NCI-H748 (cell line): ENCODE results near the gene RFK.

ENCODE experiments used
- DNase-seq: peaks from one replicate; lab custom pipeline; 2025; ENCODE audit not compliant: unreplicated experiment; lab: John Stamatoyannopoulos, UW

The RFK gene

DNA sequence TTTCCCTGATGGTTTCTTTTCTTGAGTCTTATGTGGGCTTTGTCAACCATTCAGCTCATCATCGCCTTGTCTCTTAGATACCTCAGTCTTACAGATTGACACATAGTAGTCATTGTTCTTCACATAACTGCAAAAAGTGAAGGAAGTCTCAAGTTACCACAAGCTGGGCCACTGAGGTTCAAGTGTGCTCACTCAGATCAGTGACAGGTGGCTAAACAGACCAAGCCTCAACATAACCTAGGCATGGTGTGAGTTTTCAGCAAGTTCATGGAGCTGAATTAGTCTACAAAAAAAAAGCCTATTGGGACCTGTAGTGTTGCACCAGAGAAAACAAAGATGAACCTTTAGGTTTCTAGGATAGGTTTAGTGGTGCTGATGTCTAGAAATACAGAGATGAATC lies 58.2 kb downstream of the RFK start:
- DNase-seq: no peak
